GM12878 (cell line): Measurements from ENCODE around the gene ZIC2.

Source experiments
- CEBPB ChIP-seq, 2 experiments: fragments of 150-350 bp in 1 of 2; IDR thresholded peaks; 2 replicates each; pipeline ENCODE4 v1.6.1; 2012 to 2014; ENCODE audit warnings: low read depth in 2 of 2, low read length in 2 of 2, borderline replicate concordance in 1 of 2, inconsistent platforms in 1 of 2
- EZH2 ChIP-seq: IDR thresholded peaks from 2 replicates; pipeline ENCODE4 v1.6.1; 2012; ENCODE audit warnings: low read depth, mild to moderate bottlenecking, control low read depth, inconsistent platforms, low read length, borderline replicate concordance; ENCODE audit not compliant: control insufficient read depth
- NFIC ChIP-seq: IDR thresholded peaks from 2 replicates; pipeline ENCODE4 v1.6.1; 2012; ENCODE audit warnings: low read depth, mild to moderate bottlenecking, inconsistent platforms, low read length, moderate library complexity
- POLR2A ChIP-seq: IDR thresholded peaks from 2 replicates; pipeline ENCODE4 v1.6.1; 2011; ENCODE audit warnings: low read depth, mild to moderate bottlenecking, low read length
- POLR2AphosphoS5 ChIP-seq: IDR thresholded peaks from 2 replicates; pipeline ENCODE4 v1.6.1; 2011; ENCODE audit warnings: mild to moderate bottlenecking, low read length, inconsistent platforms
- RELA ChIP-seq: fragments of 450-650 bp; IDR thresholded peaks from 2 replicates; pipeline ENCODE4 v1.8.0; 2014; ENCODE audit warnings: borderline replicate concordance; ENCODE audit not compliant: partially characterized antibody
- REST ChIP-seq: IDR thresholded peaks from 2 replicates; pipeline ENCODE4 v1.6.1; 2012; ENCODE audit warnings: mild to moderate bottlenecking, low read depth, low read length
- SMAD1 ChIP-seq: fragments of 450-650 bp; IDR thresholded peaks from 2 replicates; pipeline ENCODE4 v1.6.1; 2018; ENCODE audit warnings: mild to moderate bottlenecking, low read depth; ENCODE audit not compliant: partially characterized antibody
- SP1 ChIP-seq: IDR thresholded peaks from one replicate; pipeline ENCODE4 v1.6.1; 2011; ENCODE audit warnings: low read depth, low read length
- TCF3 ChIP-seq: IDR thresholded peaks from 2 replicates; pipeline ENCODE4 v1.6.1; 2012; ENCODE audit warnings: low read depth, mild to moderate bottlenecking, low read length, borderline replicate concordance; ENCODE audit not compliant: insufficient read depth
- TF ChIP-seq, protein P1 (sequence below), 3 experiments: IDR thresholded peaks in 2 of 3; conservative IDR thresholded peaks in 1 of 3; 2 replicates each; pipeline ENCODE4 v1.5.1; 2011; ENCODE audit warnings: low read depth in 3 of 3, low read length in 3 of 3, mild to moderate bottlenecking in 3 of 3, control low read depth in 2 of 3, moderate library complexity in 2 of 3, inconsistent platforms in 1 of 3, mixed read lengths in 1 of 3; ENCODE audit not compliant: control insufficient read depth in 2 of 3, insufficient read depth in 1 of 3; ENCODE audit errors: extremely low read depth in 1 of 3
- TF ChIP-seq, protein P2 (sequence below): IDR thresholded peaks from 2 replicates; pipeline ENCODE4 v1.6.1; 2012; ENCODE audit warnings: low read depth, low read length, improper control_type of control experiment

- TF ChIP-seq CEBPB (IDR thresholded peaks at IDR 0.05; ENCODE audit: borderline replicate concordance in 1 of 2, low read depth in 2 of 2, low read length in 2 of 2) (no peak), REST (no peak), EZH2 (no peak), POLR2A (no peak), SMAD1 (no peak), POLR2AphosphoS5 (no peak), SP1 (no peak), TCF3 (no peak), NFIC (no peak), RELA (no peak)
- TF ChIP-seq, protein P1, sequence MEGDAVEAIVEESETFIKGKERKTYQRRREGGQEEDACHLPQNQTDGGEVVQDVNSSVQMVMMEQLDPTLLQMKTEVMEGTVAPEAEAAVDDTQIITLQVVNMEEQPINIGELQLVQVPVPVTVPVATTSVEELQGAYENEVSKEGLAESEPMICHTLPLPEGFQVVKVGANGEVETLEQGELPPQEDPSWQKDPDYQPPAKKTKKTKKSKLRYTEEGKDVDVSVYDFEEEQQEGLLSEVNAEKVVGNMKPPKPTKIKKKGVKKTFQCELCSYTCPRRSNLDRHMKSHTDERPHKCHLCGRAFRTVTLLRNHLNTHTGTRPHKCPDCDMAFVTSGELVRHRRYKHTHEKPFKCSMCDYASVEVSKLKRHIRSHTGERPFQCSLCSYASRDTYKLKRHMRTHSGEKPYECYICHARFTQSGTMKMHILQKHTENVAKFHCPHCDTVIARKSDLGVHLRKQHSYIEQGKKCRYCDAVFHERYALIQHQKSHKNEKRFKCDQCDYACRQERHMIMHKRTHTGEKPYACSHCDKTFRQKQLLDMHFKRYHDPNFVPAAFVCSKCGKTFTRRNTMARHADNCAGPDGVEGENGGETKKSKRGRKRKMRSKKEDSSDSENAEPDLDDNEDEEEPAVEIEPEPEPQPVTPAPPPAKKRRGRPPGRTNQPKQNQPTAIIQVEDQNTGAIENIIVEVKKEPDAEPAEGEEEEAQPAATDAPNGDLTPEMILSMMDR (IDR thresholded peaks at IDR 0.05 in 2 of 3, conservative IDR thresholded peaks at IDR 0.05 in 1 of 3; ENCODE audit: control insufficient read depth in 2 of 3, extremely low read depth in 1 of 3, insufficient read depth in 1 of 3, low read depth in 3 of 3, low read length in 3 of 3) = no peak
- TF ChIP-seq, protein P2, sequence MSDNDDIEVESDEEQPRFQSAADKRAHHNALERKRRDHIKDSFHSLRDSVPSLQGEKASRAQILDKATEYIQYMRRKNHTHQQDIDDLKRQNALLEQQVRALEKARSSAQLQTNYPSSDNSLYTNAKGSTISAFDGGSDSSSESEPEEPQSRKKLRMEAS = no peak
Measured at GRCh38 chr13:99967498-99967868, 14.1 kb upstream of the ZIC2 start.
